Kidney tubule cell (primary cell): ENCODE results near the gene NTRK2.

Experiments
- DNase-seq: peaks from one replicate; pipeline ENCODE4 v3.0.0-alpha.2; 2018; ENCODE audit warnings: low spot score

The NTRK2 gene

GRCh38 chr9:85021686-85022085 lies 352.2 kb downstream of the NTRK2 start:
- DNase-seq = no peak

DNA sequence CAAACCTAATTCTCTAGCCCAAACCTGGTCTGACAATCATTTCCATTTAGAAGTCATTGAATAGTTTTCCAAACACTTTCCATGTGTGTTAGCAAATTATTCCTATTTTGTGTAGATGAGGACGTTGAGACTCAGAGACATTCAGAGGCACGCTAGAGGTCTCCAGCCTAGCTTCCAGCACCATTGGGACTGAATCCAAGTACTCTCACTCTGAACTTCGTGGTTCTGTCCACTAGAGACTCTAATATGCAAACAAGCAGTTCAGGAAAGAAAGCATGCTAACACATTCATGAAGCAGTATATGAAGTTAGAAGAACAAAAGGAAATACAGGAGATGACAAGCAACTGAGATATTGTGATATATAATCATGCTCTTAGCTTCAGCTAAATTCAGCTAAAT lies 354.8 kb downstream of the NTRK2 start:
- no peak for DNase-seq

DNA sequence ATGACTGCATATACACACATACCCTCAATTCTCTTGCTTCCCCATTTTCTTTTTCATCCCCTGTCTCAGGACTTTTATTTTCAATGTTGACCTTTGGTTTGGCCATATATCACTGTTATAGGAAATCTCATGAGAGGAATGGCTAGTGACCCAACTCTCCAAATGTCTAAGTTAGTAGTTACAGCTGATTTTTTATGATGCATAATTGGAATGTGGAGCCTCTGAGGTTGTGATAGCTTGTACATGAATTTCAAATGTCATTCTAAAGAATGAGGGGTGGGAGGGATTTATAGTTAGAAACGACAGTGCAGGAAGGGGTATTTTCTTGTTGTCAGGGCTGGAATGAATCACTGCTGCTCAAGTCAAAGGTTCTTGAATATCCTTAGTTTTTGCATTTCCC lies 356.1 kb downstream of the NTRK2 start:
- DNase-seq = no peak

GRCh38 chr9:85027870-85028269 lies 358.3 kb downstream of the NTRK2 start:
- DNase-seq = no peak

GRCh38 chr9:85030316-85030715 lies 360.8 kb downstream of the NTRK2 start:
- DNase-seq = no peak

DNA sequence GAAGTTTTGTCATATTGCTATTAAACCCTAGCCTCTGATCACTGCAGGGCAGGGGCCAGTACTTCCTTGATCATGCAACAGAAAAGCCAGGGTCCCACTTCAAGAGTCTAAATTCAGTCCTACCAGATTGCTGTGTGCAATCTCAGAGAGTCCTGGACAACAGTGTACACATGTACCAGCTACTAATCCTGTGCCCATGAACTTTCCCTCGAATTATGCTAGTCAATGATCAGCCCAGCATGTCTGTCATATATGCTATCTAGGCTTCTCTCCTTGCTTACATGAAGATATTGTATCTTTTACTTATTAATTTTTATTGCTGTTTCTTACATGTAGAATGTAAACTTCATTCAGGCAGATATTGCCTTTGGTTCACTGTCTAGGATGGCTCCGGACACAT lies 367.0 kb downstream of the NTRK2 start:
- DNase-seq = no peak

GRCh38 chr9:85038061-85038460 lies 368.5 kb downstream of the NTRK2 start:
- no peak for DNase-seq

DNA sequence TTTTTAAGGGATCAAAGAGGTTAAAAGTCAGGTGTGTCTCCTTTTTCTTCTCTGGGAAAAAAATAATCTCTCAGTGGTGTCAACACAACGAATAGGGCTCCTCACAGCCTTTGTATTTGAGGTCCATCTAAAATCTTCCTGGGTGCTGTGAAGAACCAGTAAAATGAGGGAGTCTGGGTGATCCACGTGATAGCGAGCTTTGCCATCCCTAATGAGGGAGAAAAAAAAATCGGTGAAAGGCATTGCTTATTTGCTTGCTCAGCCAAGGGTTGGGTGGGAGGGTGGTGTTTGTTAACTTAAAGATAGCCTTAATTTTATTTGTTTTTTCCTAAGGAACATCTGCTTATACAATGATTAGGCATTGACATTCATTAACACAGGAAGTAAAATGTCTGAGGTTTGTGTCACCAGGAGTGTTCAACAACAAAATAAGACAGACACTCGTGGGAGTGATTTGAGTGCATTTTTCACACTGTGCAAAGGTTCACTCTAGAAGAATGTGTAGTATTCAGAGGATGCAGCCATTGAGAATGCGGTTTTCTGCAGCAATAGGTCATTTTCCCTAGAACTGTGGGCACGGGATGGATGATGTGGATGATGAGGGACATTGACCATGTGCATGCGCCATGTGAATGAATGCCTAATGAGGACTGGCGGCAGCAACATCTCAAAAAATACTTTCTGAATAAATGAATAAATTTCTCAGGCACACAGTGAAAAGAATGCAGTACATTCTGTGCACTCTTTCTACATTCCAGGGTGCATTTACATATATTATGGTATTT lies 369.5 kb downstream of the NTRK2 start:
- DNase-seq = peak; percentile 15

- DNase-seq = no peak
These were observed 370.6 kb downstream of the NTRK2 start for GRCh38 chr9:85040146-85040545.

DNA sequence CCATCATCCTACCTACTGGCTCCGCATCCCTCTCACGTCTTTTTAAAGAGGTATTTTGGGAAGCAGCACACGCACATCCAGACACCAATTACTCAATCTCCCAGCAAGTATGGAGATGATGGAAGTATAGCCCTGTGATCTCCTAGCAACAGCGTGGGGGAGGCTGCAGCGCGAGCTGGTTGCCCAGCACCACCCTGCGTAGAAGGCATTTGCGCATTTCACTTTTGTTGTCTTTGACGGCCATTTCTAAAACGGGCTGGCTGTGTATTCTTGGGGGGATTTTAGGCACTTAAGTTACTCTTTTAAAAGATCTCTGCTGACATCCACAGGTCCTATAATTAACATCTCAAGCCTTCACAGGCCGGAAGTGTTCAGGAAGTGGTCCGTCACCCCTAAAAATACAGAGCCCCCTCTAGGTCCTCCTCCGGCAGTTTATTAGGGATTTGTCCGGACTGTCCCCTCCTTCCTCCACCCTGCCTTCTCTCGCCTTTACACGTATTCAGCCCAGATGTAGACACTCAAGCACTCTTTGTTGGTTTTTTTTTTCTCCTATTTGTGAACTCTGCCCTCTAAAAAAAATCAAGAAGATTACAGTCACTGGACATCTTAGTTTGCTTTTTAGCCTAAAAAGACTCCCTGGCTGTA lies 371.4 kb downstream of the NTRK2 start:
- no peak for DNase-seq

GRCh38 chr9:85041466-85042137 lies 372.1 kb downstream of the NTRK2 start:
- no peak for DNase-seq

- no peak for DNase-seq
These were observed 373.6 kb downstream of the NTRK2 start for GRCh38 chr9:85042981-85043647.

DNA sequence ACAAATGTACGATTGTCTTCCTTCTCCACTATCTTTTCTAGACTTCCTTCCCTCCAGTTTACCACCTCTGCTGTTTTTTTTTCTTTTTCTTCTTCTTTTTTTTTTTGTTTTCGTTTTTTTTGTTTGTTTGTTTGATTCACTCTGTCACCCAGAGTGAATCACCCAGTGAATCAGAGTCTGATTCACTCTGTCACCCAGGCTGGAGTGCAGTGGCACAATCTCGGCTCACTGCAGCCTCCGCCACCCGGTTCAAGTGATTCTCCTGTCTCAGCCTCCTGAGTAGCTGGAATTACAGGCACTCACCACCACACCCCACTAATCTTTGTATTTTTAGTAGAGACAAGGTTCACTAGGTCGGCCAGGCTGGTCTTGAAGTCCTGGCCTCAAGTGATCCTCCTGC lies 375.7 kb downstream of the NTRK2 start:
- peak; percentile 6 for DNase-seq

DNA sequence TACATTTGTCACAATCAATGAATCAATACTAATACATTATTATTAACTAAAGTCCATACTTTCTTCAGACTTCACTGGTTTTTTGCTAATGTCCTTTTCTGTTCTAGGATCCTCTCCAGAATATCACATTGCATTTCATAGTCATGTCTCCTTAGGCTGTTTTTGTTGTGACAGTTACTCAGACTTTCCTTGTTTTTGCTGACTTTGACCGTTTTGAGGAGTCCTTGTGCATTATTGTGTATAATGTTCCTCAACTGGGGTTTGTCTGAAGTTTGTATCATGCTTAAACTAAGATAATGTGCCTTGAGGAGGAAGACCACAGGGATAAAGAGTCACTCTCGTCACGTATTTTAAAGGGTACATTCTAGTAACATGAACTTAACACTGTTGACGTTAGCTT lies 376.9 kb downstream of the NTRK2 start:
- no peak for DNase-seq

DNA sequence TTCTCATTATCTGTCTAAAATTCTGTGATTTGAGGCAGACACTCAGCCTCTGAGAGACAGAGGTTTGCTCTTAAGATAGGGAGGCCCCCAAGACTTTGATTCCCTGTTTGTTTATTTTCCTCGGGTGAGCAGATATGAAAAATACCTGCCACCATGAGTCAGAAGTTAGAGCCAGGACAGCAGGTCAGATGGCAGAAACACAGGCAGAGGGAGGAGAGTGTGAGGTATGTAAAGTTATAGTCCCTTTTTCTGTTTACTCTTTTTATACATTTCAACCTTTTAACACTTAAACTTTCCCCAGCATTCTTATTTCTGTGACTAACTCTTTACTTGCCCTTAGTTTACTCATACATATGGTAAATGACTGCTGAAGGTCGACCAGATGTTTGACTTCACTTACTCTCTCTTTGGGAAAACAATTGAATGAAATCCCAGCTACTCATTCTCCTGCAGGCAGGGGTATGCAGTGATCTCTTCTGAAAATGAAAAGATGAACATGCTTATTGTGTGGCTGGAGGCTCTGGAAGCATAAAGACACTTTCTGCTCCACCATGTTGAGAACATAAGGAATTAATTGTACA lies 383.8 kb downstream of the NTRK2 start:
- peak; percentile 43 for DNase-seq

DNA sequence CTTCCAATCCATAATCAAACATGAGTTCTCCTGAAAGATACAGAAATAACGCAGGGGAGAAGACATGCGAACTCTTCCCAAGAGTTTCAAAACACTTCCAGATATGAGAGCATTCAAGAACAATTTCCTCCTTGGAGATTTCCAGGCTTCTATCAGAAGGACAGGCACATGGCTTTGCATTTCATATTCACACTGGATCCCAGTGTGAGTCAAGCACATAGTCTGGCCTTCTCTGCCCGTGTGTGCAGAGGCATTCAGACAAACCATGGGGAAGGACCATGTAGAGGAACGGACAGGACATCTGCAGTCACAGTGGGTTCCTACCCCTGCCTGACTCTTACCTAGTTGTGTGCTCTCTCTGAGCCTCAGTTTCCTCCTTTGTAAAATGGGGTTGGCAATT lies 384.5 kb downstream of the NTRK2 start:
- no peak for DNase-seq

DNA sequence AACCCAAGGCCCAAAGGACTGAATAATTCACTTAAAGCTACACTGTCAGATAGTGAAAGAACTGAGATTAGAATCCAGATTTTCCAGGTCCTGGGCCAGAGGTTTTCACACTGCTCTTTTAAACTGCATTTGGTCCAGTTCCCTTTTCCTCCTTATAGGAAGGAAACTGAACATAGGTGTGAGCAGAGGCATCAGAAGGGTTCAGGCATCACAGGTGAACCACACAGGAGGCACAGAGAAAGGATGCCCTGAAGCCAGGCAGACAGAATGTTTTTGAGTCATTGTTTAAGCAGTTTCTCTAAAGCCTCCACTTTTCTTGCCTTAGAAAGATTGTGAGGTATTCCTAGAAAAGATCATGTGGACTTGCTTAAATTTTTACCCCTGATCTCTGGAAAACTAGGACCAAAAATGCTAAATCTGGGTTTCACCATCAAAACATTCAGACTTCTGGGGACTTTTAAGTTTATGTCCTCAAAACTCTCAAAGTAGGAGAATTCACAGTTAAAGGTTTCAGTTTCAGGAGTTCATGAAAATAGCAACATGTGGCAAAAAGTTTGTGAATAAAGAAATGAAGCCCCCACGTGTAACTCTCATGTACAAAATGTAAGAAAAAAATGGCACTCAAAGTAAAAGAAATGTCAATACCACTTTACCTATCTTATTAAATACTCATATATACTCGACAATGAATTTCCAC lies 386.1 kb downstream of the NTRK2 start:
- DNase-seq = no peak

- DNase-seq = no peak
These were observed 386.7 kb downstream of the NTRK2 start for GRCh38 chr9:85056203-85056572.

- no peak for DNase-seq
These were observed 392.4 kb downstream of the NTRK2 start for GRCh38 chr9:85061969-85062368.

- no peak for DNase-seq
These were observed 393.0 kb downstream of the NTRK2 start for GRCh38 chr9:85062385-85063022.

- DNase-seq = peak; percentile 42
These were observed 395.4 kb downstream of the NTRK2 start for GRCh38 chr9:85064811-85065371.
